T-helper 17 cell (primary cell): Measurements from ENCODE around the gene SH2D4B. TPM values are rescaled to one million over a fixed set of nuclear protein-coding genes. Genes with fewer than 3 reads are reported as not detected.

Experiments
- ATAC-seq: fragments of 150-1000 bp; cut with Tn5 transposase; 2 replicates; pipeline ENCODE4 v1.10.0; 2021; ENCODE audit warnings: mild to moderate bottlenecking, moderate library complexity
- DNase-seq, 3 donors: peaks; one replicate each; pipeline versions ENCODE4 v3.0.0 to v3.0.0-alpha.2; 2020 to 2021
- H3K9me3 ChIP-seq: one replicate; pipeline ENCODE4 v1.7.0; 2013; ENCODE audit warnings: low read length, mild to moderate bottlenecking; ENCODE audit not compliant: control insufficient read depth, poor library complexity, severe bottlenecking
- H3K27ac Mint-ChIP-seq: one replicate; pipeline ENCODE4 v1.8.0; 2022; ENCODE audit warnings: mild to moderate bottlenecking, moderate library complexity, mixed read lengths
- H3K27me3 Mint-ChIP-seq: one replicate; pipeline ENCODE4 v1.8.0; 2022; ENCODE audit warnings: mixed read lengths
- H3K36me3 Mint-ChIP-seq: one replicate; pipeline ENCODE4 v1.8.0; 2022; ENCODE audit warnings: low read depth, mixed read lengths
- H3K4me1 Mint-ChIP-seq: one replicate; pipeline ENCODE4 v1.8.0; 2022; ENCODE audit warnings: mild to moderate bottlenecking, mixed read lengths
- H3K4me3 Mint-ChIP-seq: one replicate; pipeline ENCODE4 v1.8.0; 2022; ENCODE audit warnings: mild to moderate bottlenecking, moderate library complexity, mixed read lengths
- total RNA-seq, 4 donors: library from RNA in 2 of 4; stranded (reverse) in 2 of 4; gene quantifications; one replicate each; pipeline ENCODE4 v1.2.3 and lab custom pipeline; 2022 to 2026

Gene SH2D4B
- total RNA-seq, 2 donors from 2014 or later, result 0.18 to 0.30 TPM

DNA sequence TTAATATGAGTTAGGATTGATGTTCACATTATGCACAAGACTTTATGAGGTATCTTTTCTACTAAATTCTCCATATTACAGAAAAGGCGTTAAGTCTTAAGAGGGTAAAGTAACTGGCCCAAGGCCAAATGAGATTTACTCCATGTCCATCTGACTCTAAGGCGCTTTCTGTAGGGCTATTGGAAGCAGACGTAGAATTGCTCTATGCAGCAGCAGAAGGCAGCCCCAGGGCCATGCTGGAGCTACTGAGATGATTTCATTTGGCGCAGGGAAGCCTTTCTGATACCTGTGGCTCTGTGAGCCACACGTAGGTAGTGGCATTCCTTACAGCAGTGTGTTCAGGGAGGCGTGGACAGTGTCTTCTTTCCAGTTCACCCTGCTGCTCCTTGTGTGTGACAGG lies 133.1 kb downstream of the SH2D4B start:
- H3K9me3 ChIP-seq, result no peaks in the 10 kb centered on the region
- DNase-seq, result no peak
- ATAC-seq, result no peak
- H3K27ac Mint-ChIP-seq, result no peak overlapping the region
- H3K36me3 Mint-ChIP-seq, result peaks cover 2% of the 10 kb centered on the region
- H3K4me3 Mint-ChIP-seq, result no peak overlapping the region
- H3K27me3 Mint-ChIP-seq, result peaks cover 44% of the 10 kb centered on the region
- no peaks in the 10 kb centered on the region for H3K4me1 Mint-ChIP-seq

DNA sequence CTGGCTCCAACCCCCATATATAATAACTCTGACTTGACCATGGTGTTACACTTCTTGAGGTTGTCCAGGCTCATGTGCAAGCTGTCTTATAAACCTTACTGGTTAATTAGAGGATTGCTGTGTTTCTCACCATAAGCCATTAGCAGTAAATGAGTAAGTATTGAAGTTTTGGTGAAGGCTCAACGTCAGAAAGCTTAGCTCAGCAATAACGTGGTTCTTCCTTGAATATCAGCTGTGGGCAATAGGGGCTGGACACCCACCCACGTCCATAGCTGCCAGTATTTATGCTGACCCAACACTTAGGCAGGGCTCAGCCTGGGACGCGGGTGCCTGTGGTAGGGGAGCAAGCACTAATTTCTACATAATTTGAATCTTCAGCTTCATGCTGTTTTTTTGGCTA lies 134.1 kb downstream of the SH2D4B start:
- H3K9me3 ChIP-seq, result no peaks in the 10 kb centered on the region
- no peak overlapping the region for H3K27ac Mint-ChIP-seq
- no peak overlapping the region for H3K4me3 Mint-ChIP-seq
- H3K27me3 Mint-ChIP-seq, result peaks cover 38% of the 10 kb centered on the region
- no peak for ATAC-seq
- DNase-seq, result no peak
- no peaks in the 10 kb centered on the region for H3K4me1 Mint-ChIP-seq
- H3K36me3 Mint-ChIP-seq, result peaks cover 2% of the 10 kb centered on the region

DNA sequence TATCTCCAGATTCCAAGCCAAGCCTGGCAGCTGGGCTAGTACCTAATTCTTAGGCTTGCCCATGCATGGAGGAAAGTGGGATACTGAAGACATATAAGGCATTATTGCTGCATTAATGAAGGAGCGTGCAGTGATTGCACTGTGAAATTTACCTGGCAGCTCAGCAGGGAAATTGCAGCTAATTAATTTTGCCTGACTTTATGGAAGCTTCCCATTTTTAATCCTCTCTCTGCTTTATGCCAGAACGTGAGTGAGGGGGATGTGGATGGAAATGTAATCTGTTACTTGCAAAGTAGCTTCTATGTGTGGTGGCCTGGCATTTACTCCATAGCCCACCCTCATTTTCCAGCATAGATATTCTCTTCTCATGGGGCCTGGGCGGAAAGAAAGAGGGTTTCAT lies 134.9 kb downstream of the SH2D4B start:
- no peak for ATAC-seq
- Mint-ChIP-seq H3K4me1 (no peaks in the 10 kb centered on the region), H3K36me3 (peaks cover 2% of the 10 kb centered on the region), H3K27ac (no peak overlapping the region), H3K27me3 (peaks cover 38% of the 10 kb centered on the region), H3K4me3 (no peak overlapping the region)
- H3K9me3 ChIP-seq, result no peaks in the 10 kb centered on the region
- DNase-seq, result no peak

DNA sequence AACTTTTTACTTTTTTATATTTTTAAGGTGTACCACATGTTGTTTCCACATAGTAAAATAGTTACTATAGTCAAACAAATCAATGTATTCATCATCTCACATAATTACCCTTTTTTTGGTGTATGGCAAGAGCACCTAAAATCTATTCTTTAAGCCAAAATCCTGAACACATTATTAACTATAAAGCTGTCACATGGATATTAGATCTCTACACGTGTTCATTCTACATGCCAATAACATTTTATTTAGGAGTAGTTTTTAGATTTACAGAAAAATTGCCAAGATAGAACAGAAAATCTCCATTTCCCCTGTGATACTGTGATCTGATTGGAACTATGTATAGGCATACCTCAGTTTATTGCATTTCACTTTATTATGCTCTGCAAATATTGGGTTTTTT lies 137.1 kb downstream of the SH2D4B start:
- H3K27ac Mint-ChIP-seq, result no peak overlapping the region
- H3K4me1 Mint-ChIP-seq, result no peaks in the 10 kb centered on the region
- peaks cover 2% of the 10 kb centered on the region for H3K36me3 Mint-ChIP-seq
- no peak overlapping the region for H3K4me3 Mint-ChIP-seq
- peaks cover 35% of the 10 kb centered on the region for H3K27me3 Mint-ChIP-seq
- H3K9me3 ChIP-seq, result no peaks in the 10 kb centered on the region
- DNase-seq, result no peak
- no peak for ATAC-seq

DNA sequence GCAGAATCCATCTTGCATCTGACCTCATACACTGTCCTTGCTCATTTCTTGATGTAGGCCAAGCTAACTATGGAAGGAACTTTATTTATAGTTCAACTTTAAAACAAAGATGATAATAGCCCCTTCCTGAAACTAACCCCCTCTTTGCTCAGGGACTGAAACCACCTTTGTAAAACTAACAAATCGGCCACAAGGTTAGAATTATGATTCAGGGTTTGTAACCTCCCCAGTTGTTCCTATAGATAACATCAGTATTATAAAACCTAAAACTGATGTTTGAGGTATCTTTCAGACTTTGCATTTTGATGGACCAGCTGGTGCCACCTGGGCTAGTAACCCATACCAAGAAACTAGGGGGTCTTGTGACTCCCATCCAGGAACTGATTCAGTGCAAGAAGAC lies 143.4 kb downstream of the SH2D4B start:
- no peaks in the 10 kb centered on the region for H3K4me1 Mint-ChIP-seq
- no peaks in the 10 kb centered on the region for H3K9me3 ChIP-seq
- no peak for DNase-seq
- H3K27me3 Mint-ChIP-seq, result peaks cover 10% of the 10 kb centered on the region
- H3K4me3 Mint-ChIP-seq, result no peak overlapping the region
- H3K27ac Mint-ChIP-seq, result no peak overlapping the region
- peaks cover 4% of the 10 kb centered on the region for H3K36me3 Mint-ChIP-seq
- no peak for ATAC-seq

DNA sequence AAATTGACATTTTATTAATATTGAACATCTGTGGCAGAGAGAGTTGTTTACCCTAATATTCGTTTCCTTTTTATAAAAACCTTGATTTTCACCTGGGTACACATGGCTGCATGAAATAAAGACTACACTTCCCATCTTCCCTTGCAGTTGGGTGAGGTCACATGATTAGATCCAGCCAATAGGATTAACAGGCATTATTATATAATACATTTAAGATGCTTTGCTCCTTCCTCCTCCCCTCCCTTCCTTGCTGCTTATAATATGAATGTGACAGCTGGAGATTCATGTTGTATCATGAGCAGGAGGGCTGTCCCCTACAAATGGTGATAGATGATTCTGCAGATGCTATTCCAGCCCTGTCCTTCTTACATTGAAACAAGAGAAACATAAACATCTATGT lies 146.6 kb downstream of the SH2D4B start:
- Mint-ChIP-seq H3K27ac (no peak overlapping the region), H3K4me3 (no peak overlapping the region), H3K27me3 (peaks cover 8% of the 10 kb centered on the region), H3K36me3 (peaks cover 4% of the 10 kb centered on the region), H3K4me1 (no peaks in the 10 kb centered on the region)
- DNase-seq, result no peak
- ATAC-seq, result peak; percentile 80
- H3K9me3 ChIP-seq, result no peaks in the 10 kb centered on the region

DNA sequence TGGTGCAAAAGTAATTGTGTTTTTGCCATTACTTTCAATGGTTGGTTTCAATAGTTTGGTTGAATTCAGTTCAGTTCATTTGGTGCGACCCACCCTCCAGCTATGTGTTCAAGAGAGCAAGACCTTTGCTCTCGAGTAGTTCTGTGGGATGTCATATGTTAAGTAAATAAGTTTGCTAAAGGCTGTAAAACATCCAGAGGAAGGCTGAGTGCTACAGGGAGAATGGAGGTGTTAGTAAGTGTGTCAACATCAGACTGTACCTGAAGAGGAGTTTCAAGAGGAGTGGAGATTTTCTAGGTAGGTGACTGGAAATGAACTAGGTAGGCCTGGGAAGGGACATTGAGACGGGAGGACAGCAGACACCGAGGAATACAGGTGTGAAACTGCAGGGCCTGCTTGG lies 147.7 kb downstream of the SH2D4B start:
- no peak overlapping the region for H3K27ac Mint-ChIP-seq
- peaks cover 4% of the 10 kb centered on the region for H3K36me3 Mint-ChIP-seq
- no peak overlapping the region for H3K4me3 Mint-ChIP-seq
- H3K9me3 ChIP-seq, result no peaks in the 10 kb centered on the region
- H3K27me3 Mint-ChIP-seq, result peaks cover 19% of the 10 kb centered on the region
- no peak for DNase-seq
- H3K4me1 Mint-ChIP-seq, result no peaks in the 10 kb centered on the region
- no peak for ATAC-seq

DNA sequence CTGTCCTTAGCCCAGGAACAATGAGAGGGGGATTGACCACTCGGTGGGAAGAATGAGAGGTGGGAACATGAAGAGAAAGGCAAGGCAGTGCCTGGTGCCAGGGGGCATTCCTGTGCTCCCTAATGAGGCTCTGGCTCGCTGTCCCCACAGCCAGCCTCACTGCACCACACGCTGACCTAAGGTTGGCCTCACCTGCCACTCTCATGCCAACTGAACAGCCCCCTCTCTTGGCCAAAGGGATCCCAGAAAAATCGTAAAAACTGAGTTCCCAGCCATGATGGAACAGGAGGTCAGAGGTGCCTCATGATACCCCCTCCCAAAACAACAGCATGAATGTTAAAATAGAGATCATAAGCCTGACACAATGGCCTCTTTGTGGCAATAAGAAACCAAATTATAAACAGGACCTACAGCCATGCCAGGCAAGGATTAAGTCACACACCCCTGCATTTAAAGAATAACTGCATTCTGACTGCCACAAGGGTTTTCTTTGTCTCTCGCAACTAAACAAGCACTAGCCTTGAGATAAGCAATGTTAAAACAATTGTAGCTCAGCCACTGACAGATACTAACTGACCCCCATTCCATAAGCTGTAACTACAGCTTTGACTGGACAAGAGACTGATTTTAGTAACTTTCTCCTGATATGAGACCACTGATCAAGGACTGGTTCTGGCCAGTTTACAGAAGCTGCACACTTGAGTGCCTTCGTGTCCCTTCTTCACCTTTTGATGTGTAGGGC lies 149.2 kb downstream of the SH2D4B start:
- peaks cover 4% of the 10 kb centered on the region for H3K36me3 Mint-ChIP-seq
- no peak overlapping the region for H3K4me3 Mint-ChIP-seq
- H3K9me3 ChIP-seq, result no peaks in the 10 kb centered on the region
- DNase-seq (no peak), ATAC-seq (no peak)
- no peaks in the 10 kb centered on the region for H3K4me1 Mint-ChIP-seq
- H3K27me3 Mint-ChIP-seq, result peaks cover 34% of the 10 kb centered on the region
- H3K27ac Mint-ChIP-seq, result peak overlapping the region; percentile 47

DNA sequence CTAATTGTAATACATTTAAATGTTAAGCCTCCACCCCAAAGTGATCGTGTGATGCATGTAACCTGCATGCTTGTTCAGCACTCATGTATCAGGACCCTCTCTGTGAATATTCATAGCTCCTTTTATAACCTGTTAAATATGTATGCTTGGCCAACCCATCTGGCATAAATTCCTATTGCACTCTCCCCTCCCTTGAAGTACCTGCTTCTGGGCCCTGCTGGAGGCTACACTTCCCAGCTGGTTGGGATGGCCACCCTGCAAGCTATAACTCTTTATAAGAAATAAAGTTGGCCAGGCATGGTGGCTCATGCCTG lies 149.7 kb downstream of the SH2D4B start:
- Mint-ChIP-seq H3K4me1 (no peaks in the 10 kb centered on the region), H3K27me3 (peaks cover 40% of the 10 kb centered on the region), H3K27ac (no peak overlapping the region), H3K36me3 (peaks cover 4% of the 10 kb centered on the region), H3K4me3 (no peak overlapping the region)
- H3K9me3 ChIP-seq, result no peaks in the 10 kb centered on the region
- DNase-seq (no peak), ATAC-seq (no peak)

DNA sequence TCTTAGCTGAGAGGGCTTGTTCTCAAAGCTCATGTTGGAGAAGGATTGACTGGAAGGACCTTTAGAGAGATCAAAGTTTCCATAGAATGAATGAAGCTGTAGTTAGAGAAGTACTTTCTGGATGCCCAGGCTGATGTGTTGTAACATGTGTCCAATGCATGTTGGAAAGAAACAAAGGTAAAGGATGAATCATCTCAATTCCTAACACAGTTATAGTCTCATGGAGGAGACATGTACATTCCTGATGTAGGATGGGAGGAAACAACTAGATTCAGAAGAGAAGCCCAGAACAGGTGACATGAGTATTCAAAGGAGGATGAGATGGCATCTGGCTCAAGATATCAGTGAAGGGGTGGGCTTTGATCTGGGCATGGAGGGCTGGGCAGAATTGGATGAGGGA lies 152.7 kb downstream of the SH2D4B start:
- H3K27ac Mint-ChIP-seq, result no peak overlapping the region
- H3K4me1 Mint-ChIP-seq, result no peaks in the 10 kb centered on the region
- peaks cover 49% of the 10 kb centered on the region for H3K27me3 Mint-ChIP-seq
- DNase-seq (no peak), ATAC-seq (no peak)
- H3K9me3 ChIP-seq, result no peaks in the 10 kb centered on the region
- peaks cover 3% of the 10 kb centered on the region for H3K36me3 Mint-ChIP-seq
- no peak overlapping the region for H3K4me3 Mint-ChIP-seq

DNA sequence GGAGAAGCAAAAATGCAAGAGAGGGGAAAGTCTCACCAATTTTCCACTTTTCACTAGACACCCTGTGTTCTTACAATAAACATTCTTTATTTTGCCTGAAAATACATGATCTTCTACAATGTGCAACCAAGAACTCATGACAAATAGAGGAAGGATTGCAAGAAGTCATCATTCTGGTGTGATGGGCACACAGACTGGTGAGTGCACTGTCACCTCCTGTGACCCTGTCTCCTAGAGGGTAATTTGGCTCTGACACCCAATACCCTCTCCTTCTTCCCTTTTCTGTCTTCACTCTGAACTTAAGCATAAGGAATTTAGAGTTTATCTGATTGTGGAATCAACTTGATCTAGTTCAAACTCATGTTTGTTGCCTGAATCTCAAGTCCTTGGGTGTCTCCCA lies 153.7 kb downstream of the SH2D4B start:
- Mint-ChIP-seq H3K4me1 (peaks cover 3% of the 10 kb centered on the region), H3K27me3 (peaks cover 51% of the 10 kb centered on the region), H3K27ac (no peak overlapping the region), H3K36me3 (no peaks in the 10 kb centered on the region), H3K4me3 (no peak overlapping the region)
- ATAC-seq, result no peak
- no peaks in the 10 kb centered on the region for H3K9me3 ChIP-seq
- DNase-seq, result no peak

DNA sequence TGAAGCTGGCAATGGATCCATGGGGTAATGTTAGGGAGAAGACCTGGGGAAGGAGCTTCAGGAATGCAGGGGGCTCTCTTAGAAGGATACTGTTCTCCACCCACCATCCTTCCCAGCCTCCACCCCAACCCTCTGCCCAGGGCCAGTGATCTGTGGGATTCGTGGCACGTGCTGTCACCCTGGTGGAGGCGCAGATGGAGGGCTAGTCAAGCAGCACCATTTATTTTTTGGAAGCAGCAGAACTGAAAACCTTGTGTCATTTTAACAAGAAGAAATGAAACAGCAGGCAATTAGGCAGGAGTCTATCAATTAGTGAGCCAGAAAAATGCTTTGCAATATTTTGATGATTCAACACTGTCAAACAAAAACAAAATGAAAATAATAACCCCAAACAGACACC lies 155.9 kb downstream of the SH2D4B start:
- H3K36me3 Mint-ChIP-seq, result no peaks in the 10 kb centered on the region

DNA sequence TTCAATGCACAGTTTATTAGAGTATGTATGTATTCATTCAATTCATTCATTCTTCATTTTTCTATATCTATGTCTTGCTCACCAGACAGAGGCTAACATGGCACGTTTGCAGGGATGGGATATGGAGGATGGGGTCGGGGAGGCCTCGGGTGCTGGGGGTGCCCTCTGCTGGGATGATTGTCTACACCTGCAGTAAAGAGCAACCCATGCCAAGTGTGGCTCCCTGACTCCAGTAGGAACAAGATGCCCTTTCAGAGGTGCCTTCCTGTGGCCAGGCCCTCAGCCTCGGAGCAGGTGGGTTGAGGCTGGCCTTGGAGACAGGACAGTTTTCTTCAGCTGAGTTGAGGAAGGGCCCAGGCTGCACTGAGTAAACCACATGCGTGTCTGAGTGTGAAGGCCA lies 157.2 kb downstream of the SH2D4B start:
- ATAC-seq, result no peak
- H3K27me3 Mint-ChIP-seq, result peaks cover 47% of the 10 kb centered on the region
- H3K27ac Mint-ChIP-seq, result no peak overlapping the region
- no peaks in the 10 kb centered on the region for H3K9me3 ChIP-seq
- H3K4me3 Mint-ChIP-seq, result no peak overlapping the region
- H3K4me1 Mint-ChIP-seq, result peaks cover 4% of the 10 kb centered on the region
- no peak for DNase-seq
- H3K36me3 Mint-ChIP-seq, result no peaks in the 10 kb centered on the region

More for the DNA sequence above, 155.9 kb downstream of the SH2D4B start:
- ATAC-seq (no peak), DNase-seq (no peak)
- H3K9me3 ChIP-seq, result no peaks in the 10 kb centered on the region
- Mint-ChIP-seq H3K4me3 (no peak overlapping the region), H3K27ac (no peak overlapping the region), H3K27me3 (peaks cover 57% of the 10 kb centered on the region), H3K4me1 (peaks cover 3% of the 10 kb centered on the region)
